ENCODE results near the gene BLCAP.
"Not testable (repeated sequence)": the region's sequence is repeated elsewhere in the genome, so short reads cannot be mapped to it uniquely, and the experiment has no call there.

The BLCAP gene

DNA sequence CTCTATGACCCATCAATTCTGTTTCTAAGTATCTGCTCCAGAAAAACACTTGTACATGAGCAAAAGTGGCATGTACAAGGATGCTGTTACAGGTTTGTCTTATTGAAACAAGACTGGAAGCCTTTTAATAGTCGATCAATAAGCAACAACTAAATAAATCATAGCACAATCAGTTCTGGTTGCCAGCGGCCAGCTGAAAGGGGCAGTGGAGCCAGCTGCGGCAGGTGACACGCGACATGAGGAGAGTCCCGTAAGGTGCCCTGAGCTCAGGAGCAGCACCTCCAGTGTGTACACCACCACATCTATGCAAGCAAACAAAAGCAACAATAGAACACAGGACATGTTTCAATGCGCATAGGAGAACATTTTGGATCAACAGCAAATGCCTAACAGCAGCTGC is 27.4 kb downstream of the BLCAP start:
- DNase-seq (ENCODE audit: low read depth) = no peak
- H3K4me3 ChIP-seq (ENCODE audit: low read length) = no peak overlapping the region
- TF ChIP-seq, protein P1, sequence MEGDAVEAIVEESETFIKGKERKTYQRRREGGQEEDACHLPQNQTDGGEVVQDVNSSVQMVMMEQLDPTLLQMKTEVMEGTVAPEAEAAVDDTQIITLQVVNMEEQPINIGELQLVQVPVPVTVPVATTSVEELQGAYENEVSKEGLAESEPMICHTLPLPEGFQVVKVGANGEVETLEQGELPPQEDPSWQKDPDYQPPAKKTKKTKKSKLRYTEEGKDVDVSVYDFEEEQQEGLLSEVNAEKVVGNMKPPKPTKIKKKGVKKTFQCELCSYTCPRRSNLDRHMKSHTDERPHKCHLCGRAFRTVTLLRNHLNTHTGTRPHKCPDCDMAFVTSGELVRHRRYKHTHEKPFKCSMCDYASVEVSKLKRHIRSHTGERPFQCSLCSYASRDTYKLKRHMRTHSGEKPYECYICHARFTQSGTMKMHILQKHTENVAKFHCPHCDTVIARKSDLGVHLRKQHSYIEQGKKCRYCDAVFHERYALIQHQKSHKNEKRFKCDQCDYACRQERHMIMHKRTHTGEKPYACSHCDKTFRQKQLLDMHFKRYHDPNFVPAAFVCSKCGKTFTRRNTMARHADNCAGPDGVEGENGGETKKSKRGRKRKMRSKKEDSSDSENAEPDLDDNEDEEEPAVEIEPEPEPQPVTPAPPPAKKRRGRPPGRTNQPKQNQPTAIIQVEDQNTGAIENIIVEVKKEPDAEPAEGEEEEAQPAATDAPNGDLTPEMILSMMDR (conservative IDR thresholded peaks at IDR 0.05; ENCODE audit: low read length) = no peak

DNA sequence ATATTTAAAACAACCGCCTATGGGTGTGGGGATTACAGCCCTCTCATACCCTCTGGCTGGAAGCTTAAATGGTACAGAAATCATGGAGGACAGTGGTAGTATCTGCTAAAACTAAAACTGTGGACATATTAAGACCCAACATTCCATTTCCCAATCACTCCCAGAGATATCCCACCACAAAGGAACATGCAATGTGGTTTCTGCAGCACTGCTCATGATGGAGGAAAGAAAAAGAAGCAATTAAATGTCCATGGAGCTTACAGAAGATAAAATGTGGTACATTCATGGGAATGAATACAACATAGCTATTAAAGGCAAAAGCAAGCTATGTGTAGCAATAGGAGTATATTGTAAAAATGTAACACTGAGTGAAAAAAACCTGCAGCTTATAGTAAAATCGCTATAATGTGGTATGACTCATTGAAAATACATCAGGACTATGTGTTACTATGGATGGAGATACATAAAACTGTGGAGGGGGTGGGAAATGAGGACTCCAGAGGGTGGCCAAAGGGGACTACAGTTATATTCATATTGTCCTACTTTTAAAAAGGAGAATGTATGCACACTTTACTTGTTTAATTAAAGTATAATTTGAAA is 29.5 kb downstream of the BLCAP start:
- TF ChIP-seq, protein P1 (conservative IDR thresholded peaks at IDR 0.05; ENCODE audit: low read length) = no peak
- no peak for DNase-seq (ENCODE audit: low read depth)
- H3K4me3 ChIP-seq (ENCODE audit: low read length) = no peak overlapping the region

DNA sequence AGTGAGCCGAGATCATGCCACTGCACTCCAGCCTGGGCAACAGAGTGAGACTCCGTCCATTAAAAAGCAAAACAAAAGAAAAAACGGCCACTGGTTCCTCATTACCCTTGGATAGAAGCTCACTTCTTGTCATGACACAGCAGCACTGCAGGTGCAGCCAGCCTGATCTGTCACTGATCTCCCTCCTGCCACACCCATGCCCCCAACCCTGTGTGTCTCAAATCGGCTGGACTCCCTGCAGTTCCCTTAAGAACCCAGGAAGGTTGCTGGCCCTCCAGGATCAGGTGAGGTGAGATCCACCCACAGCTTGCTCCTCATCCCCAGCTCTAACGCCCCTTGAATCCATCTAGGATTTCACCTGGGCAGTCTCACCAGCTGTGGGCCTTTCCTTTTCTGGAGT is 32.9 kb downstream of the BLCAP start:
- TF ChIP-seq, protein P1 (conservative IDR thresholded peaks at IDR 0.05; ENCODE audit: low read length) = no peak
- DNase-seq (ENCODE audit: low read depth) = no peak
- no peak overlapping the region for H3K4me3 ChIP-seq (ENCODE audit: low read length)

DNA sequence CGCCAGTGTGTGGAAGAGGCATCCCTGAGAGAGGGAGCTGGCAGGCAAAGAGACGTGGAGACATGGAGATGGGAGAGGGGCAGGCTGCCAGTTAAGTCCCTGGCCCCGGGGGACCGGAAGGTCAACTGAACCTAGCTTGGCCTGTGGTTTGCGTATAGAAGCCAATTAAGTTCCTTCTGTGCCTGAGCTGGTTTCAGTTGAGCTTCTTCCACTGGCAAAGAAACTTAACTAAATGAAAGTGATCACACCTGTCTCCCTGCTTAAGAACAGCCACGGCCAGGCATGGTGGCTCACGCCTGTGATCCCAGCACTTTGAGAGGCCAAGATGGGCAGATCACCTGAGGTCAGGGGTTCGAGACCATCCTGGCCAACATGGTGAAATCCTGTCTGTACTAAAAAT is 33.4 kb downstream of the BLCAP start:
- H3K4me3 ChIP-seq (ENCODE audit: low read length) = no peak overlapping the region
- TF ChIP-seq, protein P1 (conservative IDR thresholded peaks at IDR 0.05; ENCODE audit: low read length) = no peak
- DNase-seq (ENCODE audit: low read depth) = no peak

DNA sequence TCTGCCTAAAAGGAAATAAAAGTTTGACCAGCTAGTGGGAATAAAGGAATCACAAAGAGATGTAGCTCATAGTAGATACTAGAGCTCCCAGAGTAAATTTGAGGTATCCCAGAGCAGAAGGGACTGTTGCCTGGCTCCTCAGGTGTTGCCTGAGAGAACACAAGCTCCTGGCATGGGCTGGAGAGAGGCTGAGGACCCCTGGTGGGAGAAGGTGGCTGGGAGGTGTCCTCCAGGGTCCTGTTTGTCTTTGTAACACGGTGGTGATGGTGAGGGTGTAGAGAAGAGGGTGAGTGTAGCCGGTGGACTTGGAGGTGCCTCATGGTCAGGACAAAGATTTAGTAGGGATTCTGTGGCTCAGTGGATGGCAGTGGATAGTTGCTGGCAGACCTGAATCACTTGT is 34.7 kb downstream of the BLCAP start:
- DNase-seq (ENCODE audit: low read depth) = no peak
- H3K4me3 ChIP-seq (ENCODE audit: low read length) = no peak overlapping the region
- TF ChIP-seq, protein P1 (conservative IDR thresholded peaks at IDR 0.05; ENCODE audit: low read length) = no peak

DNA sequence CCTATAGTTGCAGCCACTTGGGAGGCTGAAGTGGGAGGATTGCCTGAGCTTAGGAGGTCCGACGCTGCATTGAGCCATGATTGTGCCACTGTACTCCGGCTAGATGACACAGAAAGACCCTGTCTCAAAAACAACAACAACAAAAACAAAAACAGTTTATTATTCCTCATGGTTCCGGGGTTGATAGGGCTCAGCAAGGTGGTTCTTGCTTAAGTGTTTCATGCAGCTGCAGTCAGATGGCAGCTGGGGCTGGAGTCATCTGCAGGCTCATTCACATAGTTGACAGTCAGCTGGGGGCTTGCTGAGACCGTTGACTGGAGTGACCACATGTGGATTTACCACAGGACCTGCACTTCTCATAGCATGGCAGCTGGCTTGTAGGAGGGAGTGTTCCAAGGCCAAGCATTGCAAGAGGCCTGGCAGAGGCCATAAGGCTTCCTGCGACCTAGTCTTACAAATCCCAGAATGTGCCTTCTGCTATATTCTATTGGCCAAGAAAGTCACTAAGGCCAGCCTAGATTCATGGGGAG is 35.5 kb downstream of the BLCAP start:
- TF ChIP-seq, protein P1 (conservative IDR thresholded peaks at IDR 0.05; ENCODE audit: low read length) = no peak
- no peak overlapping the region for H3K4me3 ChIP-seq (ENCODE audit: low read length)
- DNase-seq (ENCODE audit: low read depth) = no peak

DNA sequence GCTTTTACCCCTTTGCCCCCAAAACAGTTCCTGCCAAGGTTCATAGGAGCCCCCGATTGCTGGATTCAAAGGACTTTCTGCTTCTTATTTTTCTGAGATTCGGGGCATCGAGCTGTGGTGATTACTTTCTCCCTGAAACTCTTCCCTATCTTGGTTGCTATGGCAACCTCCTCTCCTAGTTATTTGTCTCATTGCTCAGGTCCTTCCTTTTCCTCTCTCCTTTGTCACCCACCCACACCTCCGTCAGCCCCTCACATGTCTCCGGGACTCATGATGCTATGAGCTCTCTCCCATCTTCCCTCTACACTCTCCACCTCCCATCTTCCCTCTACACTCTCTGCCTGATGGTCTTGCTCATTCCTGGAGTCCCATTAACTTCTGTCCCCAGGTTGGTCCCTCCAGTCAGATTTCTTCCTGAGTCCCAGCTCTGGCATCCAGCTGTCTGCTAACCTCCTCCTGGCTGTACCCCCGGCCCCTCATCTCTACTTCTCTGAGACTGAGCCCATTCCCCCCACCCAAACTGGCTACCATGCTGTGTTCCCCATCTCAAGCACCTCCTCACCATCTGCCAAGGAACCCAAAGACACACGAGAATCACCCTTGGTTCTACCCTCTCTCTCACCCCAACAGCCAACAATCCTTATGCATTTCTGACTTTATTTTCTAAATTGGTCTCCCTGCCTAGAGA is 36.9 kb downstream of the BLCAP start:
- TF ChIP-seq, protein P1 (conservative IDR thresholded peaks at IDR 0.05; ENCODE audit: low read length) = no peak
- H3K4me3 ChIP-seq (ENCODE audit: low read length) = no peak overlapping the region
- no peak for DNase-seq (ENCODE audit: low read depth)

DNA sequence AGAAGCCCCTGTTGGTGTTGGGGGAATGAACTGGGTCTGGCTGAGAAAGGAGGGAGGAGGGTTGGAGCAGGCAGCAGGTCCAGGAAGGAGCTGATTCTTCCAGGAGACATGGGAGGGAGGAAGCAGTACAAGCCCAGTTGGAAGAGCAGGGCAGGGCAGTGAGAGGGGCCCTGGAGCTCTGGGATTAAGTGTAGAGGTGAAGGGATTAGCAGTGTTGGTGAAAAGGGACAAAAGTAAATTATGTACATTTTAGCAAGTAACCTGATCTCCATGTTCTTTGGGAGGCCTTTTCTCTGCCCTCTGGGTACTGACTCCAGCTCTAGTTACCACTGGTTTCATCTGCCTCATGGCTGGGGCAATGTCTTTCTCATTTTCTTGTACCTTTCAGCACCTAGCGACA is 41.5 kb downstream of the BLCAP start:
- not testable (repeated sequence) for DNase-seq (ENCODE audit: low read depth)

More for the DNA sequence above, 41.5 kb downstream of the BLCAP start:
- not testable (repeated sequence) for H3K4me3 ChIP-seq (ENCODE audit: low read length)

All from AG10803 (cell line).